Measurements from ENCODE around the gene KCNJ2.

Gene KCNJ2

DNA sequence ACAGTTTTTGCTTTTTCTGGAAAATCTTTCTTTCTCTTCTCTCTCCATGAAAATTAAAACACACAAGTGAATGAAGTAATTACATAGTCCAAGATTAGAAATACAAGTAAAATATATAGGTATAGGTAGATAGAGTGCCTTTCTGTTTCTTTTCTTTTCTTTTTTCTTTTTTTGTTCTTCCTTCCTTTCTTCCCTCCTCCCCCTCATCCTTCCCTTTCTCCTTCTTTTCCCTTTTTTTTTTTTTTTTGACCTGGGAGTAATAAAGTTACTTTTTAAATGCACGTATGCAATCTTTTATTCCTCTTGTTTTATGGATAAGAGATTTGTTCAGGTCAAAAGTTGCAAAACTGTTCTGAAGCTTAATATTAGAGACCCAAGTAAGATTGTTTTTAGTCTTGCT is 34.6 kb upstream of the KCNJ2 start:
- TF ChIP-seq, protein P1, sequence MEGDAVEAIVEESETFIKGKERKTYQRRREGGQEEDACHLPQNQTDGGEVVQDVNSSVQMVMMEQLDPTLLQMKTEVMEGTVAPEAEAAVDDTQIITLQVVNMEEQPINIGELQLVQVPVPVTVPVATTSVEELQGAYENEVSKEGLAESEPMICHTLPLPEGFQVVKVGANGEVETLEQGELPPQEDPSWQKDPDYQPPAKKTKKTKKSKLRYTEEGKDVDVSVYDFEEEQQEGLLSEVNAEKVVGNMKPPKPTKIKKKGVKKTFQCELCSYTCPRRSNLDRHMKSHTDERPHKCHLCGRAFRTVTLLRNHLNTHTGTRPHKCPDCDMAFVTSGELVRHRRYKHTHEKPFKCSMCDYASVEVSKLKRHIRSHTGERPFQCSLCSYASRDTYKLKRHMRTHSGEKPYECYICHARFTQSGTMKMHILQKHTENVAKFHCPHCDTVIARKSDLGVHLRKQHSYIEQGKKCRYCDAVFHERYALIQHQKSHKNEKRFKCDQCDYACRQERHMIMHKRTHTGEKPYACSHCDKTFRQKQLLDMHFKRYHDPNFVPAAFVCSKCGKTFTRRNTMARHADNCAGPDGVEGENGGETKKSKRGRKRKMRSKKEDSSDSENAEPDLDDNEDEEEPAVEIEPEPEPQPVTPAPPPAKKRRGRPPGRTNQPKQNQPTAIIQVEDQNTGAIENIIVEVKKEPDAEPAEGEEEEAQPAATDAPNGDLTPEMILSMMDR (IDR thresholded peaks at IDR 0.05; ENCODE audit: low read depth, low read length), result no peak
- no peak for DNase-seq (ENCODE audit: low read depth, low spot score)
- no peak overlapping the region for H3K4me3 ChIP-seq (ENCODE audit: low read depth, low read length)
- in situ Hi-C loops (cut with HindIII; ENCODE audit: low sequenced_read_pairs), result no loop called here

DNA sequence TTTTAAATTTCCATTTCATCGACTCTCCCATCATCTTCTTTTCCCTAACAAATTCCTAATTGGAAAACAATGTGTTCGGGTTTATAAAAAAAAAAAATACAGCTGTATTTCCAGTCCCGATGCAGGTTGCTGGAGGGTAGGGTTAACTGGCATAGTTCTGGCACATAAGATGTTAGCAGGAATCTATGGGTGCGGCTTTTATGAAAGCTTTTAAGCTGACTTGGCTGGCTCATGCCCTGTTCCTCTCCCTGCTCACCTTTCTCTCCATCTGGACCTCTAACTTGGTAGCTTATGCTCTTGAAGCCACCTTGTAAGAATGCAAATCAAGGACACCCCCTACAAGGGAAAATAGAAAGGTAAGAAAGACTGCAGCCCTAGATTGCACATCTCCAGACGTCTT is 33.2 kb upstream of the KCNJ2 start:
- in situ Hi-C loops (cut with HindIII; ENCODE audit: low sequenced_read_pairs), result no loop called here
- DNase-seq (ENCODE audit: low read depth, low spot score), result no peak
- TF ChIP-seq, protein P1 (IDR thresholded peaks at IDR 0.05; ENCODE audit: low read depth, low read length), result no peak
- no peak overlapping the region for H3K4me3 ChIP-seq (ENCODE audit: low read depth, low read length)

DNA sequence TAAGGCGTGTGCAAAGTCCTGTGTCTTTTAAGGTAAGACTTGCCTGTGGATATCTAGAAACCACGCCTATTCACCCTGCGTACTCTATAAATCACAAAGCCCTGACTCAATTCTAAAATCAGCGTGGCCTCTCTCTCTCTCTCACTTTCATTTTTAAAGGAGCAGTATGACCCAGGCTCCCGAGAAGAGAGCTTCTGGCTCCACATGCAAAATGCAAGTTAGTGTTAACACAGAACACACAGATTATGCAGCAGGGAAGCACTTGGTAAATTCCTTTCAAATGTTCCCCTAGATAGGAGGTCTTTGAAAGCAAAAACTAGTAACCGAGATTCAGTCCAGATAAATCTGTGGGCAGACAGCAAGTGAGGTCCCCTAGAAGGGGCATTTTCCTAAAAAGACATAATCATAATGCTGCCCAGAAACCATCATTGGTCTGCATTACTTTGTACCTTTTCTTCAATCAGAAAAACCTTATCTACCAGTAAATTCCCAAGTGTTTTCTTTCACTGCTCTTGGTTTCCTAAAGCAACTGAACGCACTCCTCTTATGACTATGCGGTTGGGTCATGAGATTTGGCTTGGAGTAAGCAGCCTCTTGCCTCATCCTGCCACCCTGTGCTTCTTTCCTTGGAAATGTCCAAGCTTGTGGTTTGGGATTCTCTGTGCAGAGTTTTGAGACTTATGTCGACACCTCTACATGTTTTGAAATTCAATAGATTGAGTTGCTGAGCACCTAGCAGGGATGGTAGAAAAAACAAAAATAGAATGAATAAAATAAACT is 31.7 kb upstream of the KCNJ2 start:
- H3K4me3 ChIP-seq (ENCODE audit: low read depth, low read length), result peak overlapping the region; percentile 32
- TF ChIP-seq, protein P1 (IDR thresholded peaks at IDR 0.05; ENCODE audit: low read depth, low read length), result no peak
- DNase-seq (ENCODE audit: low read depth, low spot score), result peak; percentile 87
- in situ Hi-C loops (cut with HindIII; ENCODE audit: low sequenced_read_pairs), result no loop called here

DNA sequence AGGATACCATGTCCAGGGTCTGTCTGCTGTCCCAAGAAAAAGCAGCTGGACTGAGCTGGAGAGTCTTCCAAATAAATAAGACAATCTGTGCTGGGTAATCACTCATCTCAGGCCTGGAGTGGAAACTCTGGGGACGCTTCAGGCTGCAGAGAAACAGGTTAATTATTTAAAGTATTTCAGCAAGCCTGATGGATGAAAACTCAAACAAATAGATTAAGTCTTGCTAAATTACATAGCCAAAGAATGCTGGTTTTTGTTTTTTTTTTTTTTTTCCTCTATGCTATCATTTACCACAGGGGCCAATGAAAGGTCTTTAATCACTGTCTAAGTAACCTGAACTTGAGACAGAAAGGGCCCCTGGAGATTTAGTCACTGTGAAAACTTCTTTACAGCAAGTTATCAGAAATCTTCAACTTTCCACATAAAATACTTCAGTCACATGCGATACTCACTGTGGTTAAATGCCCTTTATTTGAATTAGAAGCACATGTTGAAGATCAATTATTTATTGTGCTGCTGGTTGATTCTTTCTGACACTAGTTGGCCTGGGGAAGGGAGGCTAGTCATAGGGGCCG is 31.0 kb upstream of the KCNJ2 start:
- no peak overlapping the region for H3K4me3 ChIP-seq (ENCODE audit: low read depth, low read length)
- TF ChIP-seq, protein P1 (IDR thresholded peaks at IDR 0.05; ENCODE audit: low read depth, low read length), result no peak
- in situ Hi-C loops (cut with HindIII; ENCODE audit: low sequenced_read_pairs), result no loop called here
- DNase-seq (ENCODE audit: low read depth, low spot score), result no peak

DNA sequence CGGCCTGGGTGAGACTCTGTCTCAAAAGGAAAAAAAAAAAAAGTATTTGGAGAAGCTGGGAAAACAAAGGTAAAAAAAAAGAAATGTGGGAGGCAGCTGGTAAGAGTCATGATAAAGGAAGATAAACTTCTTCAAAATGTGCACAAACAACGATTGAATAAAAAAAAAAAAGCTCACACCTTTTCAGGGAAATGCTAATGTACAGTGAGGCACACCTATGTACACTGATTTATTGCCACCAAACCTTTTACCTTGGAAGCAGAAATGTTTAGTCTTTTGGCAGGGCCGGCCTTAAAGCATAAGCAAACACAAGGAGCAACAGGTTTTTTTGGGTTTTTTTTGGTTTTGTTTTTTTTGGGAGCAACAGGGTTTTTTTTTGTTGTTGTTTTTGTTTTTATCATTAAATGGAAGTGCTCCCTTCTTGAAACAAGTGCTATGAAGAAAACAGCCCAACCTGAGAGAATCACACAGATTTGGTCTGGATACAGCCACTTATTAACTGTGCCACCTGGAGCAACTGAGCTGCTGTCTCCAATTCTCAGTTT is 29.8 kb upstream of the KCNJ2 start:
- DNase-seq (ENCODE audit: low read depth, low spot score), result no peak
- TF ChIP-seq, protein P1 (IDR thresholded peaks at IDR 0.05; ENCODE audit: low read depth, low read length), result no peak
- in situ Hi-C loops (cut with HindIII; ENCODE audit: low sequenced_read_pairs), result no loop called here
- no peak overlapping the region for H3K4me3 ChIP-seq (ENCODE audit: low read depth, low read length)

DNA sequence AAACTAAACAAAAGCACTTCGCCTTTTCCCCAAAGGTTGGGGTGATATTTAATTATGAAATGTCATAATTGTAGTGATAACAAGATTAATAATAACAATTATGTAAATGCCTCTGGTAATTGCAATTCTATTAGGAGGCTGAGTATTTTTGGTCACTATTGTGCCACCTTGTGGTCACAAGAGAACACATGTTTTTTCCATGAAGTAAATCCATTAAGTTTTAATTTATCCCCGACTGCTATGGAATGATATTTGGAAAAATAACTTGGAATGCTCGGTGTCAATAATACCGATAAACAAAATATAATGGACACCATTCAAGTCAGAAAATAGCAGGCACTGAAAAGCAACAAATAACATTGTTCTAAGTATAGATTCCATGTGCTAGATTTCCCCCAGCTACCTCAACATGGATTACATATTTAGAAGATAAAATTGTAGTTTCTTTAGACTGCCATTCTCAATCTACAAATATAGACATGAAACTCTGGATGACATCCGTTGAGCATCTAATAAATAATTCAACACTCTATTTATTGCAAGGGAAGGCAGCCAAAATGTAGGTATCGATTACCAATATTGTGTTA is 25.0 kb upstream of the KCNJ2 start:
- in situ Hi-C loops (cut with HindIII; ENCODE audit: low sequenced_read_pairs), result no loop called here
- DNase-seq (ENCODE audit: low read depth, low spot score), result peak; percentile 60
- H3K4me3 ChIP-seq (ENCODE audit: low read depth, low read length), result no peak overlapping the region
- TF ChIP-seq, protein P1 (IDR thresholded peaks at IDR 0.05; ENCODE audit: low read depth, low read length), result peak; percentile 51

All from astrocyte of the spinal cord (primary cell).